ENCODE results near the gene FAM237B. TPM values are rescaled to one million over a fixed set of nuclear protein-coding genes. Genes with fewer than 3 reads are reported as not detected.

FAM237B gene
- total RNA-seq, 1 donor from 2014 or later = not detected

DNA sequence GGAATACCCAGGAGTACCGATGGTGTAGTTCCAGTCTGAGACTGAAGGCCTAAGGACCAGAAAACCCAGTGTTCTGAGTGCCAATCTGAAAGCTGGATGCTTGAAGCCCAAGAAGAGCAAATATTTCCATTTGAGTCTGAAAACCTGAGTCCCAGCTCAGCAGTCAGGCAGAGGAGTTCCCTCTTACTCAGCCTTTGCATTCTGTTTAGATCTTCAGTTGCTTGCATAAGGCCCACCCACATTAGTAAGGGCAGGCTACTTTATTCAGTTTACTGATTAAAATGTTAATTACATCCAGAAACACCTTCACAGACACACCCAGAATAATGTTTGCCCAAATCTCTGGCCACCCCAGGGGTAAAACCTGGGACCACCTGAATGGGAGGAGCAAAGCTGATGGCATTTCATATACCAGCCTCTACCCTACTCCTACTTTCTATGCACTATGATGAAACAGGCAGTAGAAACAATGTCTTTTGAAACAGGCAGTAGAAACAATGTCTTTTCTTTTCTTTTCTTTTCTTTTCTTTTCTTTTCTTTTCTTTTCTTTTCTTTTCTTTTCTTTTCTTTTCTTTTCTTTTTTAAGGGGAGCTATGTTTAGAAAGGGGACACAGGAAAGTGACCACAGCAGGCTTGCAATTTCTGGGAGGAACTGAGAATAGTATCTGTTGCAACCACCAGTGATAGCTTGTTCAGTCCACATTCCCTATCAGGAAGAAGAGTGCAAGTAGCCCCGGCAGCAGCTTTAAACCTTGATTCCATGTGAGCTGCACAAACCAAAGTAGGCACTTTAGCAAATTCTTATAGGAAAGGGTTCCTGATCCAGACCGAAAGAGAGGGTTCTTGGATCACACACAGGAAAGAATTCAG, 30.6 kb downstream of the FAM237B start:
- DNase-seq (ENCODE audit: low read depth, low spot score) = no peak

DNA sequence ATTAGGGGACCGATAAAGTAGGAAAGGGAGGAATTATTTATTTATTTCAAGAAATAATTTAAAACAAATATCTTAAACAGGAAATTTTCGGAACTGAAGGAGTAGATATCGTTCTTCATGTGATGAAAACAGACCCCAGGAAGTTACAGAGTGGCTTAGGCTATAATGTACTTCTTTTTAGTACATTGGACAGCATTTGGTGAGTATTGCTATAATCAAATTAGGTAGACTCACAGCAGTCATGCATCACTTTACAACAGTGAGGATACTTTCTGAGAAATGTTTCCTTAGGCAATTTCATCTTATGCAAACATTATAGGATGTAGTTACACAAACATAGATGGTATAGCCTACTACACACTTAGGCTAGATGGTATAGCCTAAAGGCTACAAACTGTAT, 33.0 kb downstream of the FAM237B start:
- no peak for DNase-seq (ENCODE audit: low read depth, low spot score)

- no peak for DNase-seq (ENCODE audit: low read depth, low spot score)
Observed at GRCh38 chr7:90276033-90276728, 44.9 kb downstream of the FAM237B start.

- DNase-seq (ENCODE audit: low read depth, low spot score) = no peak
Observed at GRCh38 chr7:90274161-90274560, 46.9 kb downstream of the FAM237B start.

GRCh38 chr7:90272242-90272641, 48.9 kb downstream of the FAM237B start:
- DNase-seq (ENCODE audit: low read depth, low spot score) = no peak

- no peak for DNase-seq (ENCODE audit: low read depth, low spot score)
Observed at GRCh38 chr7:90271753-90272152, 49.4 kb downstream of the FAM237B start.

DNA sequence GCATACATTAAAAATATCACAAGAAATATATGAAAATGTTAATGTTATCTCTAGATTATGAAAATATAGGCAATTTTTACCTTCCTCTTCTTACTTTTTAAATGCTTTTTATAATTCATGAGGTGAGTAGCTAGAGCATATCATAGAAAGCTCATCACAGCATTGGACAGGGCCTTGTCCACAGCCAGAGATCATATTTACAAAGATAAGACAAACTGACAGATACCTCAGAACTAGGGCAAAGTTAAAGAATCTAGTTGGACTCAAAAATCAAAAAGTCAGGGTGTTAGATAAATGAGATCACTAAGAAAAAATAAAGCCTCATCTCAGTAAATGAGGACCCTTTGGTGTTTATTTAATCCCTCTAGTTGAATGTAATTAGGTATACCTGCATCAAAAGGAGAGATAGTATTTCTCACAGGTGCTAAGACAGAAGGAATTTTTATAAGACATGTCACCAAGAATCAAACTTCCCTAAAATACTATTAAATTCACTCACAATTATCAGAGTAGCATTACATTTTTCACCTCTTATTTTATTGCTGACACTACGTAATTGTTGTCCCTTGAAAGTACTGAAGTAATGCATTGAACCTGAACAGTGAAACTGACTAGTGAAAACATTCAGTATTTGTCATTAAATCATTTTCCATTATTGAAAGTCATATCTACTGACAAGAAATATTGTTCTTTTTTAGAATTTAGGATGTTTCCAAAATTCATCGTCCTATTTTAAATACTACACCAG, 50.5 kb downstream of the FAM237B start:
- DNase-seq (ENCODE audit: low read depth, low spot score) = no peak

DNA sequence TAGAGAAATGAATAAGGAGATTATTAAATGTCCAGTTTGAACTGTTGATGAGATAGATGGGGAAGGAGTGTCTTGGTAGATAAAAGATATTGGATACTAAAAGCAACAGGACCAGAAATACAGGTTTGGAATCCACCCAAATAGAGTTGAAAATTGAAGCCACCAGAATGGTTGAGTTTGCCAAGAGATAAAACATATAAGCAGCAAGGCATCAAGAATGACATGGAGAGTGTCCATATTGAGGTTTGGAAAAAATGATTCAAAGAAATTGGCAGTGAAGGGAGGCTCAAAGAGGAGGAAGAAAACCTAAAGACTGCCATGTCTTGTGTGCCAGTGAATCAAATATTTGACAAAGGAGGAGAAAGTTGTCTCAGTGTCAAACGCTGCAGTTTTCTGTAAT, 51.9 kb downstream of the FAM237B start:
- no peak for DNase-seq (ENCODE audit: low read depth, low spot score)

GRCh38 chr7:90267263-90267858, 53.7 kb downstream of the FAM237B start:
- no peak for DNase-seq (ENCODE audit: low read depth, low spot score)

- no peak for DNase-seq (ENCODE audit: low read depth, low spot score)
Observed at GRCh38 chr7:90266808-90267207, 54.3 kb downstream of the FAM237B start.

Other genes with a start within 250 kb of the FAM237B start
- gene STEAP1, start 166.8 kb downstream of the FAM237B start, total RNA-seq = 18.6 and 40.1 TPM in 2 replicates
- gene STEAP2, start 109.6 kb downstream of the FAM237B start, total RNA-seq = 2.3 and 5.2 TPM in 2 replicates
- 1.8 and 3.6 TPM in 2 replicates for gene CFAP69, start 76.1 kb downstream of the FAM237B start, total RNA-seq
- gene GTPBP10, start 25.4 kb upstream of the FAM237B start, total RNA-seq = 7.4 and 14.0 TPM in 2 replicates
- gene CLDN12, start 82.2 kb upstream of the FAM237B start, total RNA-seq = 4.6 and 13.3 TPM in 2 replicates
- not detected in 2 replicates for gene PTTG1IP2, start 148.3 kb upstream of the FAM237B start, total RNA-seq

All from pulmonary artery endothelial cell (primary cell).